Measurements from ENCODE around the gene MYADM.
"Not testable (repeated sequence)": the region's sequence is repeated elsewhere in the genome, so short reads cannot be mapped to it uniquely, and the experiment has no call there.

MYADM gene

DNA sequence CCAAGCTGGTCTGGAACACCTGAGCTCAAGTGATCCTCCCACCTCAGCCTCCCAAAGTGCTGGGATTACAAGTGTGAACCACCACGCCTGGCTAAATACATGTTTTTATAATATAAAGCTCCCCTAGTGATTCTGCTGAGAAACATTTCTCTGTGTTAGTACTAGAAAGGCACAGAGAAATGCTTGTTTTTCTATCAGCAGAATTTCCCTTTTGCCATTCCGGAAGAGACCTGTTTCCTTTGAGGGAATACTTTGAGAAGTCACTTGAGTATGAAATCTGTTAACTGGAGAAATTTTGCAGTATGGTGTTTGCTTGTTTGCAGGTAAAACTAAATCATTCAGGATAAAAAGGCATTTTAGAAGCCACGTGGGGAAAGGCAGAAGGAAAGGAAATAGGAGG is 39.2 kb upstream of the MYADM start:
- Histone ChIP-seq H3F3A (ENCODE audit: control insufficient read depth, insufficient read depth) (no peaks in the 10 kb centered on the region), H3K36me3 (ENCODE audit: control insufficient read depth, low read length) (no peaks in the 10 kb centered on the region)

GRCh38 chr19:53832861-53833260 is 34.8 kb upstream of the MYADM start:
- not testable (repeated sequence) for H3K4me3 ChIP-seq (ENCODE audit: low read length); H3K27me3 ChIP-seq (ENCODE audit: control insufficient read depth, low read length); H3K36me3 ChIP-seq (ENCODE audit: control insufficient read depth, low read length); H3K79me2 ChIP-seq (ENCODE audit: control insufficient read depth, low read length); H3K9me2 ChIP-seq (replicated peaks; ENCODE audit: control insufficient read depth, low read length); H3K27ac ChIP-seq (ENCODE audit: low read depth, low read length); H4K20me1 ChIP-seq (ENCODE audit: control insufficient read depth, insufficient read depth, low read depth, low read length); H3F3A ChIP-seq (ENCODE audit: control insufficient read depth, insufficient read depth); H3K4me2 ChIP-seq (ENCODE audit: low read length); H3K9me3 ChIP-seq (ENCODE audit: control insufficient read depth, insufficient read depth, low read length); H3K4me1 ChIP-seq (ENCODE audit: control insufficient read depth, low read length)

More for the DNA sequence above, 39.2 kb upstream of the MYADM start:
- H3K9me3 ChIP-seq (ENCODE audit: control insufficient read depth, insufficient read depth, low read length): no peaks in the 10 kb centered on the region
- no peaks in the 10 kb centered on the region for H3K79me2 ChIP-seq (ENCODE audit: control insufficient read depth, low read length)
- no peak for TF ChIP-seq EZH2phosphoT487 (IDR thresholded peaks at IDR 0.05; ENCODE audit: borderline replicate concordance, low read length)
- TF ChIP-seq CTCF (IDR thresholded peaks at IDR 0.05; ENCODE audit: low read depth, low read length, poor library complexity, severe bottlenecking): no peak
- H3K4me1 ChIP-seq (ENCODE audit: control insufficient read depth, low read length): no peaks in the 10 kb centered on the region
- no peak overlapping the region for H3K4me2 ChIP-seq (ENCODE audit: low read length)
- no peak overlapping the region for H3K4me3 ChIP-seq (ENCODE audit: low read length)
- H3K27ac ChIP-seq (ENCODE audit: low read depth, low read length): no peak overlapping the region
- H3K9me2 ChIP-seq (replicated peaks; ENCODE audit: control insufficient read depth, low read length): no peaks in the 10 kb centered on the region
- no peaks in the 10 kb centered on the region for H4K20me1 ChIP-seq (ENCODE audit: control insufficient read depth, insufficient read depth, low read depth, low read length)
- H3K27me3 ChIP-seq (ENCODE audit: control insufficient read depth, low read length): no peaks in the 10 kb centered on the region

DNA sequence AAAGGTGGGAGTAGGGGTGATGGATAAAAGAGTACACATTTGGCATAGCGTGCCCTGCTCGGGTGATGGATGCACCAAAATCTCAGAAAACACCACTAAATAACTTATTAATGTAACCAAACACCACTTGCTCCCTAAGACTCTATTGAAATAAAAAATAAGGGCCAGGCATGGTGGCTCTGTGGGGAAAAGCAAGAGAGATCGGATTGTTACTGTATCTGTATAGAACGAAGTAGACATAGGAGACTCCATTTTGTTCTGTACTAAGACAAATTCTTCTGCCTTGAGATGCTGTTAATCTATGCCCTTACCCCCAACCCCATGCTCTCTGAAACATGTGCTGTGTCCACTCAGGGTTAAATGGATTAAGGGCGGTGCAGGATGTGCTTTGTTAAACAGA is 29.2 kb upstream of the MYADM start:
- H3K36me3 ChIP-seq (ENCODE audit: control insufficient read depth, low read length); H3K9me2 ChIP-seq (replicated peaks; ENCODE audit: control insufficient read depth, low read length); H3K79me2 ChIP-seq (ENCODE audit: control insufficient read depth, low read length); H3K4me1 ChIP-seq (ENCODE audit: control insufficient read depth, low read length); H4K20me1 ChIP-seq (ENCODE audit: control insufficient read depth, insufficient read depth, low read depth, low read length); H3K4me3 ChIP-seq (ENCODE audit: low read length); H3F3A ChIP-seq (ENCODE audit: control insufficient read depth, insufficient read depth); H3K27ac ChIP-seq (ENCODE audit: low read depth, low read length); H3K4me2 ChIP-seq (ENCODE audit: low read length); H3K27me3 ChIP-seq (ENCODE audit: control insufficient read depth, low read length); H3K9me3 ChIP-seq (ENCODE audit: control insufficient read depth, insufficient read depth, low read length): not testable (repeated sequence)

DNA sequence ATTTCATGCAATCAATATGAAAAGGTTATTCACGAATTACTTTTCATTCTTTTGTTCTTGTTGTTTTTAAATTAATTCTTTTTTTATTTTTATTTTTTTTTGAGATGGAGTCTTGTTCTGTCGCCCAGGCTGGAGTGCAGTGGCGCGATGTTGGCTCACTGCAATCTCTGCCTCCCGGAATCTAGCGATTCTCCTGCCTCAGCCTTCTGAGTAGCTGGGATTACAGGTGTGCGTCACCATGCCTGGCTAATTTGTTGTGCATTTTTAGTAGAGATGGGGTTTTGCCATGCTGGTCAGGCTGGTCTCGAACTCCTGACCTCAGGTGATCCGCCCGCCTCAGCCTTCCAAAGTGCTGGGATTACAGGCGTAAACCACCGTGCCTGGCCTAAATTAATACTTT is 27.4 kb upstream of the MYADM start:
- not testable (repeated sequence) for H3K9me2 ChIP-seq (replicated peaks; ENCODE audit: control insufficient read depth, low read length); H3K27ac ChIP-seq (ENCODE audit: low read depth, low read length)

GRCh38 chr19:53840914-53841313 is 26.8 kb upstream of the MYADM start:
- not testable (repeated sequence) for H3K9me3 ChIP-seq (ENCODE audit: control insufficient read depth, insufficient read depth, low read length); H4K20me1 ChIP-seq (ENCODE audit: control insufficient read depth, insufficient read depth, low read depth, low read length); H3K27ac ChIP-seq (ENCODE audit: low read depth, low read length); H3F3A ChIP-seq (ENCODE audit: control insufficient read depth, insufficient read depth); H3K4me3 ChIP-seq (ENCODE audit: low read length); H3K36me3 ChIP-seq (ENCODE audit: control insufficient read depth, low read length); H3K4me1 ChIP-seq (ENCODE audit: control insufficient read depth, low read length); H3K79me2 ChIP-seq (ENCODE audit: control insufficient read depth, low read length); H3K9me2 ChIP-seq (replicated peaks; ENCODE audit: control insufficient read depth, low read length); H3K4me2 ChIP-seq (ENCODE audit: low read length); H3K27me3 ChIP-seq (ENCODE audit: control insufficient read depth, low read length)

More for the DNA sequence above, 27.4 kb upstream of the MYADM start:
- not testable (repeated sequence) for H4K20me1 ChIP-seq (ENCODE audit: control insufficient read depth, insufficient read depth, low read depth, low read length); H3K4me2 ChIP-seq (ENCODE audit: low read length); H3K36me3 ChIP-seq (ENCODE audit: control insufficient read depth, low read length); H3K9me3 ChIP-seq (ENCODE audit: control insufficient read depth, insufficient read depth, low read length); H3K4me3 ChIP-seq (ENCODE audit: low read length); H3K79me2 ChIP-seq (ENCODE audit: control insufficient read depth, low read length); H3K27me3 ChIP-seq (ENCODE audit: control insufficient read depth, low read length); H3K4me1 ChIP-seq (ENCODE audit: control insufficient read depth, low read length); H3F3A ChIP-seq (ENCODE audit: control insufficient read depth, insufficient read depth)
